ENCODE results near the gene TRAPPC3L. TPM values are rescaled to one million over a fixed set of nuclear protein-coding genes. Genes with fewer than 3 reads are reported as not detected.
"Not testable (repeated sequence)": the region's sequence is repeated elsewhere in the genome, so short reads cannot be mapped to it uniquely, and the experiment has no call there.

The TRAPPC3L gene
- total RNA-seq, 1 experiment from 2014 or later: not detected

DNA sequence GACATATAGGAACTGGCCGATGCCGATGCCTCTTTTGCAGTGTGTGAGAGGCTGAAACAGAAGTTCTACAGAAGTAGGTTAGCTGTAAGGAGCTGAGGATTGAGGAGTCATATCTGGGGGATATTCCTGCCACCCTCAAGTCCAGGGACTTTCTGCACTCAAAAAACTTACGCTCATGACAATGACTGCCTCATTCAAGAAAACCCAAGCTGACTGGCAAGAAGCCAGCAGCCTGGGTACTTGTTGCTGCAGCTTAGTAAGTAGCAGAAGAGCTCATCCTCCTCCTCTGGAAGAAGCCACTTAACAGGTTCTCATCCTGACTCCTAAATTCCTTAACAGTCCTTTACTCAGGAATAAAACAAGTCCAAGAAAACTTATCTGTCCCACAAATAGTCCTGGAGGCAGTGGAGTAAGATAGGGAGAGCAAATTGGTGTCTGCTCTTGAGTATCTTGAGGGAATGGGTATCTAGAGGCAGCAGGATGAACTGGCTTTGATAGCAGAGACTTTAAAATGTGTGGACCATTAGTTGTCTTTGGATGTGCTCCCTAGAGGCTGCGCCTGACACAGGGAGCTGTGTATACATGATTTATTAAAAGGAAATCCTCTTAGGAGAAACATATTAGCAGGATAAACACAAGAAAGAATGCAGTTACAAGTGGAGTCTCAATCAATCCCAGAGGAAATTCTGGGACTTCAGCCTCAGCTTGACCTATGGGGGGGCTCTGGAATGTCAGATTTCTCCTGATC lies 26.7 kb downstream of the TRAPPC3L start:
- H3K4me1 ChIP-seq (replicated peaks): no peaks in the 10 kb centered on the region; the same call in 1 of the 2 replicates
- H3K27me3 ChIP-seq (replicated peaks): no peaks in the 10 kb centered on the region
- H3K4me3 ChIP-seq: no peak overlapping the region
- no peak for DNase-seq (ENCODE audit: low read depth in 1 of 2, low spot score in 2 of 2)
- H3K36me3 ChIP-seq: peaks cover 12% of the 10 kb centered on the region; the same call in 1 of the 2 replicates
- no peaks in the 10 kb centered on the region for H3K9me3 ChIP-seq (replicated peaks)
- H3K27ac ChIP-seq: no peak overlapping the region

DNA sequence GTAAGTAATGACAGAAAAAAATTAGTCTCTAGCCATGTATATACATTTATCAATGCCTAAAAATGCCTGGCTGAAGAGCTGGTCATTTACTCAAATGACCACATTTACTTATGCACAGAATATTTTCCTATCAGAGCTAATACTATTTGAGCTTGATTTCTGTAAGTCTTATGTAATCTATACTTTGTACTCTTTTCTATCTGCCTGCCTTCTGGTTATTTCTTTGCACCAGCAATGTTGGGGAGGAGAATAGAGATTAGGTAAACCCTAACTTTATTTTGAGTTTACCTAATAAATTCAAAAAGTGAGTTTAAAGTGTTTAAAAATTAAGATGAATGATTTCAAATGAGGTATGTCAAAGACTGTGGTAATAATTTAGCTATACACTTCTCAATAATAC lies 30.3 kb downstream of the TRAPPC3L start:
- no peak for DNase-seq (ENCODE audit: low read depth in 1 of 2, low spot score in 2 of 2)
- no peak overlapping the region for H3K4me3 ChIP-seq
- H3K27ac ChIP-seq: no peak overlapping the region
- H3K36me3 ChIP-seq: peaks cover 12% of the 10 kb centered on the region; the same call in 1 of the 2 replicates
- no peaks in the 10 kb centered on the region for H3K27me3 ChIP-seq (replicated peaks)
- H3K4me1 ChIP-seq (replicated peaks): peaks cover 18% of the 10 kb centered on the region
- H3K9me3 ChIP-seq (replicated peaks): no peaks in the 10 kb centered on the region

GRCh38 chr6:116514111-116514510 lies 31.4 kb downstream of the TRAPPC3L start:
- Histone ChIP-seq H3K27ac (no peak overlapping the region), H3K36me3 (peaks cover 12% of the 10 kb centered on the region; the same call in 1 of the 2 replicates), H3K9me3 (replicated peaks) (no peaks in the 10 kb centered on the region; the same call in 1 of the 2 replicates), H3K4me1 (replicated peaks) (peaks cover 25% of the 10 kb centered on the region), H3K4me3 (no peak overlapping the region), H3K27me3 (replicated peaks) (no peaks in the 10 kb centered on the region)
- no peak for DNase-seq (ENCODE audit: low read depth in 1 of 2, low spot score in 2 of 2)

GRCh38 chr6:116513224-116513875 lies 32.1 kb downstream of the TRAPPC3L start:
- no peak overlapping the region for H3K4me3 ChIP-seq
- H3K9me3 ChIP-seq (replicated peaks): no peaks in the 10 kb centered on the region; the same call in 1 of the 2 replicates
- peaks cover 25% of the 10 kb centered on the region for H3K4me1 ChIP-seq (replicated peaks)
- no peaks in the 10 kb centered on the region for H3K27me3 ChIP-seq (replicated peaks)
- no peak overlapping the region for H3K27ac ChIP-seq
- DNase-seq (ENCODE audit: low read depth in 1 of 2, low spot score in 2 of 2): no peak
- peaks cover 12% of the 10 kb centered on the region; the same call in 1 of the 2 replicates for H3K36me3 ChIP-seq

- Histone ChIP-seq H3K4me3 (peak overlapping the region; percentile 35), H3K27ac (peak overlapping the region; percentile 84)
These were observed 32.8 kb downstream of the TRAPPC3L start for GRCh38 chr6:116512734-116513133.

GRCh38 chr6:116512111-116512559 lies 33.3 kb downstream of the TRAPPC3L start:
- DNase-seq (ENCODE audit: low read depth in 1 of 2, low spot score in 2 of 2): no peak
- no peaks in the 10 kb centered on the region; the same call in 1 of the 2 replicates for H3K9me3 ChIP-seq (replicated peaks)

More at GRCh38 chr6:116512734-116513133, 32.8 kb downstream of the TRAPPC3L start:
- Histone ChIP-seq H3K27me3 (replicated peaks) (no peaks in the 10 kb centered on the region), H3K9me3 (replicated peaks) (no peaks in the 10 kb centered on the region; the same call in 1 of the 2 replicates), H3K36me3 (peaks cover 12% of the 10 kb centered on the region; the same call in 1 of the 2 replicates), H3K4me1 (replicated peaks) (peaks cover 25% of the 10 kb centered on the region)
- DNase-seq (ENCODE audit: low read depth in 1 of 2, low spot score in 2 of 2): no peak

DNA sequence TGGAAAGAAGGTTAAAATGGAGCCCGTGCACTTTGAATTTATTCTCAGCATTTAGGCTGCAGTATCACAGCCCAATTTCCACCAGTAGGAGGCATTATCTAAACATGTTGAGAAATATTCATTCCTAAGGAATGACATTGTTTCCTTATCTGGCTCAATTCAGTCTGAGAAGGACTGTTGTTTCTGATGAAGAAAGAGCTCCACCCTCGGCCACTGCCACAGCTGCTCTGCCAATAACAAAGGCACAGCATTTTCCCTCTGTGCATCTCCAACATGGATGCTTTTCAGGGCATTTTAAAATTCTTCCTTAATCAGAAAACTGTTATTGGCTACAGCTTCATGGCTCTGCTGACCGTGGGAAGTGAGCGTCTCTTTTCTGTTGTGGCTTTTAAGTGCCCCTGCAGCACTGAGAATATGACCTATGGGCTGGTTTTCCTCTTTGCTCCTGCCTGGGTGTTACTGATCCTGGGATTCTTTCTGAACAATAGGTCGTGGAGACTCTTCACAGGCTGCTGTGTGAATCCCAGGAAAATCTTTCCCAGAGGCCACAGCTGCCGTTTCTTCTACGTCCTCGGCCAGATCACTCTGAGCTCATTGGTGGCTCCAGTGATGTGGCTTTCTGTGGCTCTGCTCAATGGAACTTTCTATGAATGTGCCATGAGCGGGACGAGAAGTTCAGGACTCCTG lies 33.9 kb downstream of the TRAPPC3L start, which contains the start of gene CALHM5:
Gene CALHM5 (plus strand): TSS at position 216 of the 687 bp plus-strand sequence. CDS start 58 bp downstream, at position 274.
- H3K36me3 ChIP-seq: peaks cover 6% of the 10 kb centered on the region; the same call in 1 of the 2 replicates
- H3K27me3 ChIP-seq (replicated peaks): no peaks in the 10 kb centered on the region
- peaks cover 25% of the 10 kb centered on the region for H3K4me1 ChIP-seq (replicated peaks)
- peak within 1 kb of the TSS; percentile 35 for H3K4me3 ChIP-seq
- peak within 1 kb of the TSS; percentile 84 for H3K27ac ChIP-seq
- DNase-seq (ENCODE audit: low read depth in 1 of 2, low spot score in 2 of 2): peak; percentile 77 to 85
- no peaks in the 10 kb centered on the region; the same call in 1 of the 2 replicates for H3K9me3 ChIP-seq (replicated peaks)

More at GRCh38 chr6:116512111-116512559, 33.3 kb downstream of the TRAPPC3L start:
- peaks cover 25% of the 10 kb centered on the region for H3K4me1 ChIP-seq (replicated peaks)
- peak overlapping the region; percentile 35 for H3K4me3 ChIP-seq
- H3K36me3 ChIP-seq: peaks cover 10% of the 10 kb centered on the region; the same call in 1 of the 2 replicates
- no peaks in the 10 kb centered on the region for H3K27me3 ChIP-seq (replicated peaks)
- H3K27ac ChIP-seq: peak overlapping the region; percentile 84

GRCh38 chr6:116508527-116508926 lies 37.0 kb downstream of the TRAPPC3L start:
- Histone ChIP-seq H3K36me3 (no peaks in the 10 kb centered on the region), H3K27ac (no peak overlapping the region), H3K27me3 (replicated peaks) (no peaks in the 10 kb centered on the region), H3K9me3 (replicated peaks) (no peaks in the 10 kb centered on the region; the same call in 1 of the 2 replicates), H3K4me1 (replicated peaks) (peaks cover 24% of the 10 kb centered on the region), H3K4me3 (no peak overlapping the region)
- DNase-seq (ENCODE audit: low read depth in 1 of 2, low spot score in 2 of 2): no peak

DNA sequence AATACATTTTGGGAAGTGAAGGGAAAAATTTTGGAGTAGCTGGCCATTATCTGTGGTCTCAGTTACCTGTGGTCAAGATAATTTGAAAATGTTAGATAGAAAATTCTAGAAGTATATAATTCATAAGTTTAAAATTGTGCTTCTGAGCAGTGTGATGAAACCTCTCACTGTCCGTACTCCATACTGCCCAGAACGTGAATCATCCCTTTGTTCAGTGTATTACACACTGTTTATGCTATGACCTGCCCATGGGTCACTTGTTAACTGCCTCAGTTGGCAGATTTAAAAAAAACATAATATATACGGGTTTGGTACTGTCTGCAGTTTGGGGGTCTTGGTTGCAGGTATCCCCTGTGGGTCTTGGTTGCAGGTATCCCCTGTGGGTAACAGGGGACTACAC lies 38.2 kb downstream of the TRAPPC3L start:
- no peaks in the 10 kb centered on the region; the same call in 1 of the 2 replicates for H3K9me3 ChIP-seq (replicated peaks)
- H3K27ac ChIP-seq: no peak overlapping the region
- no peak overlapping the region for H3K4me3 ChIP-seq
- no peaks in the 10 kb centered on the region for H3K36me3 ChIP-seq
- no peaks in the 10 kb centered on the region for H3K27me3 ChIP-seq (replicated peaks)
- H3K4me1 ChIP-seq (replicated peaks): peaks cover 12% of the 10 kb centered on the region; the same call in 1 of the 2 replicates
- DNase-seq (ENCODE audit: low read depth in 1 of 2, low spot score in 2 of 2): no peak

DNA sequence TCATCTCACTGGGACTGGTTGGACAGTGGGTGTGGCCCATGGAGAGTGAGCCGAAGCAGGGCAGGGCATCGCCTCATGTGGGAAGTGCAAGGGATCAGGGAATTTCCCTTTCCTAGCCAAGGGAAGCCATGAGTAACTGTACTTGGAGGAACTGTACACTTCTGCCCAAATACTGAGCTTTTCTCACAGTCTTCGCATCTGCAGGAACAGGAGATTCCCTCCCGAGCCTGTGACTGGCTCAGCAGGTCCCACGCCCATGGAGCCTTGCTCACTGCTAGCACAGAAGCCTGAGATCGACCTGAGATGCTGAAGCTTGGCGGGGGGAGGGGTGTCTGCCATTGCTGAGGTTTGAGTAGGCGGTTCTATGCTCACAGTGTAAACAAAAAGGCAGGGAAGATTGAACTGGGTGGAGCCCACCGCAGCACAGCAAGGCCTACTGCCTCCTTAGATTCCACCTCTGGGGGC lies 44.5 kb downstream of the TRAPPC3L start:
- Histone ChIP-seq H3K27ac (no peak overlapping the region), H3K9me3 (replicated peaks) (no peaks in the 10 kb centered on the region), H3K27me3 (replicated peaks) (no peaks in the 10 kb centered on the region), H3K4me1 (replicated peaks) (no peaks in the 10 kb centered on the region; the same call in 1 of the 2 replicates), H3K36me3 (no peaks in the 10 kb centered on the region), H3K4me3 (no peak overlapping the region)
- DNase-seq (ENCODE audit: low read depth in 1 of 2, low spot score in 2 of 2): no peak

DNA sequence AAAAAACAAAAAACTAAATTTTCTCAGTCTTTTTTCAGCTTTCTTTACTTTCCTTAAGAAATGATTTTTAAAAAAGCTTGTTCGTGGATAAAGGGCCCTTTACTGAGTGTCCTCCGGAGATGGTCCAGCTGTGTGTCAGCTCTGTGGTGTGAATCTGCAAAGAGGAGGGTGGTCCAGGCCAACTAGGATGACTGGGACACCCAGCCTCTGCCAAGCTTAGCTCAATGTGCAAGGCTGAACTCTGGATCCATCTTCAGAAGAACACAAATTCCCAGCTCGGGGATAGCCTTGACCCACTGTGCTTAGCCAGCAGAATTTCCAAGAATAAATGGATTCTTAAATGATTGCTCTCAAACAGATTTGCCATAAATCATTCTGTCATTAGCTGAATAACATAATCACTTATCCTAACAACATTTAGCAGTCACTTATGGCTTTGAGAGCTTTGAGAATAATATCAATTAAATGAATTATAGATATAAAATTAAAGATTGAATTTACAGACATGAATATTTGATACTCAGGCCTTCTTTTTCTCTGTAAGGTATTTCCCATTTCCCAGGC lies 48.3 kb downstream of the TRAPPC3L start:
- DNase-seq (ENCODE audit: low read depth in 1 of 2, low spot score in 2 of 2): no peak
- no peak overlapping the region for H3K4me3 ChIP-seq
- H3K27ac ChIP-seq: no peak overlapping the region
- H3K27me3 ChIP-seq (replicated peaks): no peaks in the 10 kb centered on the region
- H3K36me3 ChIP-seq: no peaks in the 10 kb centered on the region
- no peaks in the 10 kb centered on the region for H3K9me3 ChIP-seq (replicated peaks)
- no peaks in the 10 kb centered on the region; the same call in 1 of the 2 replicates for H3K4me1 ChIP-seq (replicated peaks)

GRCh38 chr6:116495161-116495560 lies 50.3 kb downstream of the TRAPPC3L start:
- H3K4me3 ChIP-seq; H3K36me3 ChIP-seq; H3K9me3 ChIP-seq (replicated peaks); H3K4me1 ChIP-seq (replicated peaks); H3K27ac ChIP-seq; DNase-seq (ENCODE audit: low read depth in 1 of 2, low spot score in 2 of 2); H3K27me3 ChIP-seq (replicated peaks): not testable (repeated sequence)

All from SJSA1 (cell line).